Natural killer cell (primary cell): ENCODE results near the gene TRPM1. TPM values are rescaled to one million over a fixed set of nuclear protein-coding genes. Genes with fewer than 3 reads are reported as not detected.

Experiments used
- ATAC-seq, 3 donors: fragments of 150-1000 bp in 2 of 3; fragments of 200-7000 bp in 1 of 3; cut with Tn5 transposase; 1 replicate in 1 of 3; 2 replicates in 2 of 3; pipeline ENCODE4 v1.10.0; 2021; ENCODE audit warnings: mild to moderate bottlenecking in 2 of 3, moderate library complexity in 2 of 3
- DNase-seq, 2 donors: peaks; one replicate each; pipeline versions ENCODE4 v3.0.0 to v3.0.0-alpha.2; 2013 to 2021; ENCODE audit warnings: mixed read lengths in 1 of 2
- H3K27ac ChIP-seq: one replicate; pipeline ENCODE4 v1.5.1; 2013; ENCODE audit warnings: mild to moderate bottlenecking, low read length
- H3K27me3 ChIP-seq: one replicate; pipeline ENCODE4 v1.6.1; 2013; ENCODE audit warnings: low read length; ENCODE audit not compliant: control insufficient read depth, insufficient read depth
- H3K36me3 ChIP-seq: one replicate; pipeline ENCODE4 v1.6.1; 2013; ENCODE audit warnings: low read length; ENCODE audit not compliant: control insufficient read depth, insufficient read depth
- H3K4me1 ChIP-seq: one replicate; pipeline ENCODE4 v1.6.1; 2013; ENCODE audit warnings: low read length; ENCODE audit not compliant: control insufficient read depth, insufficient read depth
- H3K4me3 ChIP-seq: one replicate; pipeline ENCODE4 v1.5.1; 2013; ENCODE audit warnings: low read length
- H3K9me3 ChIP-seq: one replicate; pipeline ENCODE4 v1.6.1; 2013; ENCODE audit warnings: low read length; ENCODE audit not compliant: control insufficient read depth, insufficient read depth
- H3K27ac Mint-ChIP-seq, 2 donors: one replicate each; pipeline ENCODE4 v1.8.0; 2022; ENCODE audit warnings: mild to moderate bottlenecking in 2 of 2, mixed read lengths in 2 of 2, moderate library complexity in 1 of 2
- H3K27me3 Mint-ChIP-seq, 2 donors: one replicate each; pipeline ENCODE4 v1.8.0; 2022; ENCODE audit warnings: low read depth in 2 of 2, mixed read lengths in 2 of 2
- H3K36me3 Mint-ChIP-seq: one replicate; pipeline ENCODE4 v1.8.0; 2022; ENCODE audit warnings: mixed read lengths
- H3K4me1 Mint-ChIP-seq, 2 donors: one replicate each; pipeline ENCODE4 v1.8.0; 2022; ENCODE audit warnings: mixed read lengths in 2 of 2
- H3K4me3 Mint-ChIP-seq: one replicate; pipeline ENCODE4 v1.8.0; 2022; ENCODE audit warnings: mild to moderate bottlenecking, moderate library complexity, mixed read lengths
- H3K9me3 Mint-ChIP-seq, 2 donors: one replicate each; pipeline ENCODE4 v1.8.0; 2022; ENCODE audit warnings: mixed read lengths in 2 of 2
- CTCF ChIP-seq: fragments of 200-600 bp; IDR thresholded peaks from one replicate; pipeline ENCODE4 v1.8.0; 2022; ENCODE audit warnings: antibody characterized with exemption
- WGBS: methylation state at CpG from one replicate; pipeline ENCODE4 v1.1.7; 2013; ENCODE audit warnings: missing lambda C conversion rate; ENCODE audit not compliant: insufficient coverage; 5-methylcytosine and 5-hydroxymethylcytosine counted together
- intact Hi-C: fragments of 100-400 bp; cut with micrococcal nuclease; formaldehyde crosslinking; loops from one replicate; pipeline ENCODE4 v1.14.2; 2022
- total RNA-seq, 4 donors: library from RNA; stranded (reverse); fragments of 120-200 nt in 1 of 4; gene quantifications; one replicate each; pipeline versions ENCODE4 v1.2.3 to v1.2.4, GENCODE V29; 2013 to 2022

Gene TRPM1
- total RNA-seq, 3 donors from 2014 or later (not counting 1 experiment from before 2014, with no cell fraction given), result not detected

- H3K4me1 Mint-ChIP-seq, result no peaks in the 10 kb centered on the region
These were observed 58.8 kb downstream of the TRPM1 start for GRCh38 chr15:31042751-31043150.

GRCh38 chr15:31041610-31042009, 59.9 kb downstream of the TRPM1 start:
- Mint-ChIP-seq H3K4me1 (no peaks in the 10 kb centered on the region), H3K4me3 (no peak overlapping the region), H3K27me3 (peaks cover 4 to 8% of the 10 kb centered on the region in 2 donors), H3K27ac (no peak overlapping the region), H3K9me3 (no peaks in the 10 kb centered on the region), H3K36me3 (no peaks in the 10 kb centered on the region)
- intact Hi-C loops, result loop anchor here (10.0 kb wide), 1 partner anchor 47 kb away; the partner anchor contains the start of gene MTMR10
- ATAC-seq, result no peak
- Histone ChIP-seq H3K4me1 (no peaks in the 10 kb centered on the region), H3K27ac (no peak overlapping the region), H3K9me3 (no peaks in the 10 kb centered on the region), H3K27me3 (no peaks in the 10 kb centered on the region), H3K4me3 (no peak overlapping the region), H3K36me3 (no peaks in the 10 kb centered on the region)
- TF ChIP-seq CTCF, result no peak
- 90% methylated on average over 4 of the region's 4 CpGs for WGBS
- DNase-seq, result no peak

More at GRCh38 chr15:31042751-31043150, 58.8 kb downstream of the TRPM1 start:
- H3K9me3 ChIP-seq, result no peaks in the 10 kb centered on the region
- no peak overlapping the region for H3K27ac ChIP-seq
- WGBS, result no CpG with 5 or more reads among the region's 2 CpGs
- H3K4me3 Mint-ChIP-seq, result no peak overlapping the region
- no peak for ATAC-seq
- no peak overlapping the region for H3K27ac Mint-ChIP-seq
- H3K9me3 Mint-ChIP-seq, result no peaks in the 10 kb centered on the region
- H3K27me3 ChIP-seq, result no peaks in the 10 kb centered on the region
- TF ChIP-seq CTCF, result no peak
- no peak overlapping the region for H3K4me3 ChIP-seq
- peaks cover 6 to 8% of the 10 kb centered on the region in 2 donors for H3K27me3 Mint-ChIP-seq
- H3K36me3 Mint-ChIP-seq, result no peaks in the 10 kb centered on the region
- DNase-seq, result no peak
- intact Hi-C loops, result loop anchor here (10.0 kb wide), 1 partner anchor 48 kb away; the partner anchor contains the start of gene MTMR10
- no peaks in the 10 kb centered on the region for H3K4me1 ChIP-seq
- no peaks in the 10 kb centered on the region for H3K36me3 ChIP-seq

GRCh38 chr15:31040611-31041010, 60.9 kb downstream of the TRPM1 start:
- Histone ChIP-seq H3K4me3 (no peak overlapping the region), H3K9me3 (no peaks in the 10 kb centered on the region), H3K4me1 (no peaks in the 10 kb centered on the region), H3K36me3 (no peaks in the 10 kb centered on the region), H3K27ac (no peak overlapping the region), H3K27me3 (no peaks in the 10 kb centered on the region)
- no peak for TF ChIP-seq CTCF
- H3K27me3 Mint-ChIP-seq, result peaks cover 0 to 8% of the 10 kb centered on the region in 2 donors
- H3K36me3 Mint-ChIP-seq, result no peaks in the 10 kb centered on the region
- H3K9me3 Mint-ChIP-seq, result no peaks in the 10 kb centered on the region
- DNase-seq (no peak), ATAC-seq (no peak)
- H3K4me3 Mint-ChIP-seq, result no peak overlapping the region
- no peaks in the 10 kb centered on the region for H3K4me1 Mint-ChIP-seq
- H3K27ac Mint-ChIP-seq, result no peak overlapping the region
- intact Hi-C loops, result loop anchor here (10.0 kb wide), 1 partner anchor 46 kb away; the partner anchor contains the start of gene MTMR10
- 95% methylated on average over 7 of the region's 8 CpGs for WGBS

GRCh38 chr15:31039961-31040360, 61.6 kb downstream of the TRPM1 start:
- H3K9me3 Mint-ChIP-seq, result no peaks in the 10 kb centered on the region
- Histone ChIP-seq H3K4me3 (no peak overlapping the region), H3K27ac (no peak overlapping the region), H3K4me1 (no peaks in the 10 kb centered on the region), H3K9me3 (no peaks in the 10 kb centered on the region), H3K27me3 (no peaks in the 10 kb centered on the region), H3K36me3 (no peaks in the 10 kb centered on the region)
- no peak overlapping the region for H3K27ac Mint-ChIP-seq
- H3K27me3 Mint-ChIP-seq, result peaks cover 0 to 8% of the 10 kb centered on the region in 2 donors
- no peaks in the 10 kb centered on the region for H3K4me1 Mint-ChIP-seq
- H3K36me3 Mint-ChIP-seq, result no peaks in the 10 kb centered on the region
- intact Hi-C loops, result loop anchor here (10.0 kb wide), 1 partner anchor 45 kb away; the partner anchor contains the start of gene MTMR10
- H3K4me3 Mint-ChIP-seq, result no peak overlapping the region
- WGBS, result 93% methylated on average over 16 of the region's 16 CpGs
- no peak for TF ChIP-seq CTCF
- DNase-seq (no peak), ATAC-seq (no peak)
